WTC11 (cell line): ENCODE results near the gene CFAP299. TPM values are rescaled to one million over a fixed set of nuclear protein-coding genes. Genes with fewer than 3 reads are reported as not detected.

Source experiments
- ATAC-seq: fragments of 200-7000 bp; cut with Tn5 transposase; 2 replicates; pipeline ENCODE4 v1.10.0; 2021; ENCODE audit warnings: mild to moderate bottlenecking, moderate library complexity
- CTCF ChIA-PET: fragments of 300-600 bp; sonication (Branson Sonifier 250); formaldehyde crosslinking; loops from one replicate; lab custom pipeline; 2021; ENCODE audit warnings: antibody characterized with exemption; lab: Charles Lee
- POLR2A ChIA-PET: fragments of 350-600 bp; sonication (Branson Sonifier 250); formaldehyde crosslinking; loops from one replicate; lab custom pipeline; 2021; ENCODE audit warnings: antibody characterized with exemption; lab: Charles Lee
- DNase-seq: peaks from one replicate; pipeline ENCODE4 v3.0.0; 2021; ENCODE audit warnings: low spot score
- H3K27ac Mint-ChIP-seq: 2 replicates; pipeline ENCODE4 v1.8.0; 2021; ENCODE audit warnings: mixed read lengths
- H3K27me3 Mint-ChIP-seq: 2 replicates; pipeline ENCODE4 v1.8.0; 2021; ENCODE audit warnings: low read depth, mild to moderate bottlenecking, moderate library complexity, mixed read lengths
- H3K36me3 Mint-ChIP-seq: 2 replicates; pipeline ENCODE4 v1.8.0; 2021; ENCODE audit warnings: mixed read lengths
- H3K4me1 Mint-ChIP-seq: 2 replicates; pipeline ENCODE4 v1.8.0; 2022; ENCODE audit warnings: mixed read lengths
- H3K4me3 Mint-ChIP-seq: 2 replicates; pipeline ENCODE4 v1.8.0; 2021; ENCODE audit warnings: mild to moderate bottlenecking, moderate library complexity, mixed read lengths
- H3K9me3 Mint-ChIP-seq: 2 replicates; pipeline ENCODE4 v1.8.0; 2021; ENCODE audit warnings: mixed read lengths
- ATF1 ChIP-seq: sonication (generic); formaldehyde crosslinking; IDR thresholded peaks from 2 replicates; pipeline ENCODE4 v1.8.1; 2023; ENCODE audit warnings: mild to moderate bottlenecking, moderate library complexity, missing genetic modification reagents
- CDX4 ChIP-seq: fragments of 250-450 bp; sonication (Bioruptor Pico); IDR thresholded peaks from 2 replicates; pipeline ENCODE4 v1.9.0; 2021; ENCODE audit warnings: moderate library complexity, mild to moderate bottlenecking, inconsistent platforms, borderline replicate concordance
- CREB1 ChIP-seq: sonication (generic); formaldehyde crosslinking; IDR thresholded peaks from 2 replicates; pipeline ENCODE4 v1.8.0; 2023; ENCODE audit warnings: mild to moderate bottlenecking, missing genetic modification reagents
- CREM ChIP-seq: sonication (generic); formaldehyde crosslinking; IDR thresholded peaks from 2 replicates; pipeline ENCODE4 v1.8.1; 2022; ENCODE audit warnings: mild to moderate bottlenecking, missing genetic modification reagents, moderate library complexity
- CTCF ChIP-seq: fragments of 200-600 bp; IDR thresholded peaks from 2 replicates; pipeline ENCODE4 v1.8.0; 2022; ENCODE audit warnings: antibody characterized with exemption
- E2F4 ChIP-seq: sonication (generic); formaldehyde crosslinking; IDR thresholded peaks from 2 replicates; pipeline ENCODE4 v1.8.1; 2022; ENCODE audit warnings: low read depth, mild to moderate bottlenecking, moderate library complexity, missing genetic modification reagents, borderline replicate concordance
- E2F5 ChIP-seq: sonication (generic); formaldehyde crosslinking; IDR thresholded peaks from 2 replicates; pipeline ENCODE4 v1.8.1; 2022; ENCODE audit warnings: mild to moderate bottlenecking, moderate library complexity, missing genetic modification reagents
- ESRRA ChIP-seq: sonication (generic); formaldehyde crosslinking; IDR thresholded peaks from 2 replicates; pipeline ENCODE4 v1.8.1; 2022; ENCODE audit warnings: mild to moderate bottlenecking, missing genetic modification reagents, borderline replicate concordance
- ETV6 ChIP-seq: sonication (generic); formaldehyde crosslinking; IDR thresholded peaks from 2 replicates; pipeline ENCODE4 v1.8.1; 2022; ENCODE audit warnings: mild to moderate bottlenecking, missing genetic modification reagents
- FOXJ3 ChIP-seq: sonication (generic); formaldehyde crosslinking; IDR thresholded peaks from 2 replicates; pipeline ENCODE4 v1.9.0; 2021; ENCODE audit warnings: missing genetic modification reagents, mild to moderate bottlenecking, borderline replicate concordance
- GRHL2 ChIP-seq: fragments of 250-450 bp; sonication (Bioruptor Pico); IDR thresholded peaks from 2 replicates; pipeline ENCODE4 v1.8.0; 2022; ENCODE audit warnings: mild to moderate bottlenecking, moderate library complexity; ENCODE audit not compliant: insufficient replicate concordance, severe bottlenecking
- GTF2I ChIP-seq: fragments of 250-450 bp; sonication (Bioruptor Pico); conservative IDR thresholded peaks from 2 replicates; pipeline ENCODE4 v1.4.0; 2021; ENCODE audit warnings: mild to moderate bottlenecking
- HMGA2 ChIP-seq: fragments of 250-450 bp; sonication (Bioruptor Pico); IDR thresholded peaks from 2 replicates; pipeline ENCODE4 v1.4.0; 2021; ENCODE audit warnings: mild to moderate bottlenecking, moderate library complexity
- NFE2L1 ChIP-seq: sonication (generic); formaldehyde crosslinking; IDR thresholded peaks from 2 replicates; pipeline ENCODE4 v1.8.1; 2023; ENCODE audit warnings: missing genetic modification reagents
- NFYB ChIP-seq: sonication (generic); formaldehyde crosslinking; conservative IDR thresholded peaks from 2 replicates; pipeline ENCODE4 v1.8.0; 2022; ENCODE audit warnings: low read depth, missing genetic modification reagents
- NR1H2 ChIP-seq: sonication (generic); formaldehyde crosslinking; IDR thresholded peaks from 2 replicates; pipeline ENCODE4 v1.9.0; 2021; ENCODE audit warnings: mild to moderate bottlenecking, moderate library complexity, missing genetic modification reagents
- RORB ChIP-seq: fragments of 250-450 bp; sonication (Bioruptor Pico); IDR thresholded peaks from 2 replicates; pipeline ENCODE4 v1.9.0; 2021; ENCODE audit warnings: mild to moderate bottlenecking
- SOX15 ChIP-seq: fragments of 250-450 bp; sonication (Bioruptor Pico); IDR thresholded peaks from 2 replicates; pipeline ENCODE4 v1.9.0; 2021; ENCODE audit warnings: mild to moderate bottlenecking
- SP1 ChIP-seq: sonication (generic); formaldehyde crosslinking; conservative IDR thresholded peaks from 2 replicates; pipeline ENCODE4 v1.8.1; 2022; ENCODE audit warnings: missing genetic modification reagents
- TCF7 ChIP-seq: sonication (generic); formaldehyde crosslinking; IDR thresholded peaks from 2 replicates; pipeline ENCODE4 v1.8.0; 2022; ENCODE audit warnings: mild to moderate bottlenecking, low read depth, missing genetic modification reagents, moderate library complexity
- TEAD1 ChIP-seq: sonication (generic); formaldehyde crosslinking; IDR thresholded peaks from 2 replicates; pipeline ENCODE4 v1.8.0; 2022; ENCODE audit warnings: mild to moderate bottlenecking, missing genetic modification reagents
- TEAD4 ChIP-seq: sonication (generic); formaldehyde crosslinking; IDR thresholded peaks from 2 replicates; pipeline ENCODE4 v1.8.0; 2022; ENCODE audit warnings: mild to moderate bottlenecking, missing genetic modification reagents
- ZNF219 ChIP-seq: sonication (generic); formaldehyde crosslinking; IDR thresholded peaks from 2 replicates; pipeline ENCODE4 v1.8.0; 2023; ENCODE audit warnings: missing genetic modification reagents, mild to moderate bottlenecking, borderline replicate concordance
- ZNF281 ChIP-seq: sonication (generic); formaldehyde crosslinking; IDR thresholded peaks from 2 replicates; pipeline ENCODE4 v1.8.0; 2023; ENCODE audit warnings: mild to moderate bottlenecking, missing genetic modification reagents
- ZNF396 ChIP-seq: fragments of 250-450 bp; sonication (Bioruptor Pico); IDR thresholded peaks from 2 replicates; pipeline ENCODE4 v1.8.0; 2021; ENCODE audit warnings: mild to moderate bottlenecking, moderate library complexity, borderline replicate concordance
- total RNA-seq: library from RNA; stranded (reverse); gene quantifications from 3 replicates; pipeline ENCODE4 v1.2.3, GENCODE V29; 2021

The CFAP299 gene
- total RNA-seq, 1 experiment from 2014 or later: not detected

GRCh38 chr4:80560337-80560736 lies 224.8 kb downstream of the CFAP299 start:
- ChIA-PET POLR2A (no interaction called here), CTCF (no interaction called here)
- no peaks in the 10 kb centered on the region for H3K4me1 Mint-ChIP-seq
- no peaks in the 10 kb centered on the region for H3K27me3 Mint-ChIP-seq
- H3K9me3 Mint-ChIP-seq: no peaks in the 10 kb centered on the region
- no peak for DNase-seq
- no peaks in the 10 kb centered on the region for H3K36me3 Mint-ChIP-seq
- H3K27ac Mint-ChIP-seq: no peak overlapping the region
- H3K4me3 Mint-ChIP-seq: no peak overlapping the region
- TF ChIP-seq ETV6 (CRISPR knock-in tag): no peak
- no peak for TF ChIP-seq CDX4 (CRISPR knock-in tag)
- no peak for TF ChIP-seq ZNF281 (CRISPR knock-in tag)
- no peak for TF ChIP-seq E2F4 (CRISPR knock-in tag)
- no peak for TF ChIP-seq RORB
- no peak for TF ChIP-seq ATF1 (CRISPR knock-in tag)
- no peak for TF ChIP-seq ZNF219 (CRISPR knock-in tag)
- no peak for TF ChIP-seq CREM
- TF ChIP-seq E2F5 (CRISPR knock-in tag): no peak
- no peak for TF ChIP-seq NFE2L1 (CRISPR knock-in tag)
- TF ChIP-seq TEAD1: no peak
- TF ChIP-seq TCF7 (CRISPR knock-in tag): no peak
- no peak for ATAC-seq

- Mint-ChIP-seq H3K27ac (no peak overlapping the region), H3K4me1 (peaks cover 10% of the 10 kb centered on the region), H3K4me3 (no peak overlapping the region), H3K9me3 (no peaks in the 10 kb centered on the region), H3K27me3 (no peaks in the 10 kb centered on the region), H3K36me3 (no peaks in the 10 kb centered on the region)
- DNase-seq (no peak), ATAC-seq (no peak)
- TF ChIP-seq GRHL2 (CRISPR knock-in tag) (no peak), SOX15 (CRISPR knock-in tag) (no peak), TEAD4 (CRISPR knock-in tag) (no peak), GTF2I (no peak), SP1 (CRISPR knock-in tag) (no peak), CTCF (no peak), E2F5 (CRISPR knock-in tag) (no peak), ZNF396 (CRISPR knock-in tag) (no peak), HMGA2 (CRISPR knock-in tag) (no peak), NR1H2 (CRISPR knock-in tag) (no peak), TEAD1 (no peak), ESRRA (CRISPR knock-in tag) (no peak), FOXJ3 (CRISPR knock-in tag) (no peak), NFYB (CRISPR knock-in tag) (no peak), CREB1 (CRISPR knock-in tag) (no peak)
- ChIA-PET POLR2A (no interaction called here), CTCF (no interaction called here)
Measured at GRCh38 chr4:80566203-80566872, 230.8 kb downstream of the CFAP299 start.
